Astrocyte (in vitro differentiated cells and primary cell): Measurements from ENCODE around the gene OPN3. TPM values are rescaled to one million over a fixed set of nuclear protein-coding genes. Genes with fewer than 3 reads are reported as not detected.

ENCODE experiments used
- DNase-seq: peaks from one replicate; pipeline ENCODE4 v3.0.0-alpha.2; 2010; ENCODE audit warnings: low read depth
- FAIRE-seq: peaks from 2 replicates; lab custom pipeline; 2011; peaks lifted over from hg19 to GRCh38; lab: Jason Lieb, UNC
- H2AFZ ChIP-seq: 2 replicates; pipeline ENCODE4 v1.6.0; 2012; ENCODE audit warnings: low read depth, low read length, inconsistent platforms
- H3K27ac ChIP-seq: 2 replicates; pipeline ENCODE4 v1.5.1; 2011; ENCODE audit warnings: low read depth, low read length, inconsistent platforms
- H3K27me3 ChIP-seq: 2 replicates; pipeline ENCODE4 v1.6.0; 2011; ENCODE audit warnings: low read length, inconsistent platforms; ENCODE audit not compliant: insufficient read depth
- H3K36me3 ChIP-seq: 2 replicates; pipeline ENCODE4 v1.5.1; 2011; ENCODE audit warnings: low read length, inconsistent platforms; ENCODE audit not compliant: insufficient read depth
- H3K4me1 ChIP-seq: 2 replicates; pipeline ENCODE4 v1.5.1; 2011; ENCODE audit warnings: low read length, inconsistent platforms; ENCODE audit not compliant: insufficient read depth
- H3K4me2 ChIP-seq: 2 replicates; pipeline ENCODE4 v1.6.0; 2012; ENCODE audit warnings: low read length, inconsistent platforms
- H3K4me3 ChIP-seq: 2 replicates; pipeline ENCODE4 v1.5.1; 2011; ENCODE audit warnings: low read depth, mild to moderate bottlenecking, low read length, inconsistent platforms; ENCODE audit not compliant: insufficient read depth
- H3K79me2 ChIP-seq: 2 replicates; pipeline ENCODE4 v1.6.0; 2012; ENCODE audit warnings: mild to moderate bottlenecking, low read length, inconsistent platforms; ENCODE audit not compliant: insufficient read depth
- H3K9ac ChIP-seq: 2 replicates; pipeline ENCODE4 v1.6.0; 2012; ENCODE audit warnings: mild to moderate bottlenecking, low read length, inconsistent platforms
- H3K9me3 ChIP-seq: 2 replicates; pipeline ENCODE4 v1.5.1; 2012; ENCODE audit warnings: low read depth, mild to moderate bottlenecking, low read length, inconsistent platforms; ENCODE audit not compliant: insufficient read depth
- H4K20me1 ChIP-seq: 2 replicates; pipeline ENCODE4 v1.6.0; 2012; ENCODE audit warnings: low read length, inconsistent platforms; ENCODE audit not compliant: insufficient read depth
- H3K27ac Mint-ChIP-seq: one replicate; pipeline ENCODE4 v1.8.0; 2021; ENCODE audit warnings: mild to moderate bottlenecking, mixed read lengths; ENCODE audit not compliant: unreplicated experiment
- H3K27me3 Mint-ChIP-seq: one replicate; pipeline ENCODE4 v1.8.0; 2021; ENCODE audit warnings: low read depth, mixed read lengths; ENCODE audit not compliant: unreplicated experiment
- H3K36me3 Mint-ChIP-seq: one replicate; pipeline ENCODE4 v1.8.0; 2021; ENCODE audit warnings: low read depth, mixed read lengths; ENCODE audit not compliant: unreplicated experiment
- H3K4me1 Mint-ChIP-seq: one replicate; pipeline ENCODE4 v1.8.0; 2021; ENCODE audit warnings: low read depth, mixed read lengths; ENCODE audit not compliant: unreplicated experiment
- H3K4me3 Mint-ChIP-seq: one replicate; pipeline ENCODE4 v1.8.0; 2021; ENCODE audit warnings: mild to moderate bottlenecking, moderate library complexity, mixed read lengths; ENCODE audit not compliant: unreplicated experiment
- H3K9me3 Mint-ChIP-seq: one replicate; pipeline ENCODE4 v1.8.0; 2021; ENCODE audit warnings: mild to moderate bottlenecking, mixed read lengths; ENCODE audit not compliant: unreplicated experiment
- EZH2 ChIP-seq: IDR thresholded peaks from 2 replicates; pipeline ENCODE4 v1.6.1; 2012; ENCODE audit warnings: mild to moderate bottlenecking, low read length, inconsistent platforms; ENCODE audit not compliant: insufficient read depth
- total RNA-seq: library from RNA; stranded (reverse); gene quantifications from 2 replicates; pipeline ENCODE4 v1.2.1, GENCODE V29; 2021
- TF ChIP-seq, protein P1 (sequence below): IDR thresholded peaks from 2 replicates; pipeline ENCODE4 v1.5.1; 2011; ENCODE audit warnings: low read depth, mild to moderate bottlenecking, inconsistent platforms, low read length, moderate library complexity; ENCODE audit not compliant: insufficient read depth

OPN3 gene
- total RNA-seq, 1 donor from 2014 or later = 16.9 TPM

- Histone ChIP-seq H4K20me1 (no peaks in the 10 kb centered on the region), H3K9ac (no peak within 1 kb of the TSS), H3K79me2 (no peaks in the 10 kb centered on the region), H2AFZ (no peak within 1 kb of the TSS), H3K27me3 (peaks cover 2% of the 10 kb centered on the region), H3K9me3 (no peaks in the 10 kb centered on the region), H3K27ac (no peak within 1 kb of the TSS), H3K4me3 (no peak within 1 kb of the TSS), H3K4me2 (no peak within 1 kb of the TSS), H3K36me3 (no peaks in the 10 kb centered on the region), H3K4me1 (no peaks in the 10 kb centered on the region)
- FAIRE-seq (no peak), DNase-seq (no peak)
- Mint-ChIP-seq H3K27ac (no peak within 1 kb of the TSS), H3K4me1 (peaks cover 8% of the 10 kb centered on the region), H3K4me3 (no peak within 1 kb of the TSS), H3K9me3 (no peaks in the 10 kb centered on the region), H3K27me3 (peaks cover 6% of the 10 kb centered on the region), H3K36me3 (no peaks in the 10 kb centered on the region)
- TF ChIP-seq EZH2 = no peak
- TF ChIP-seq, protein P1, sequence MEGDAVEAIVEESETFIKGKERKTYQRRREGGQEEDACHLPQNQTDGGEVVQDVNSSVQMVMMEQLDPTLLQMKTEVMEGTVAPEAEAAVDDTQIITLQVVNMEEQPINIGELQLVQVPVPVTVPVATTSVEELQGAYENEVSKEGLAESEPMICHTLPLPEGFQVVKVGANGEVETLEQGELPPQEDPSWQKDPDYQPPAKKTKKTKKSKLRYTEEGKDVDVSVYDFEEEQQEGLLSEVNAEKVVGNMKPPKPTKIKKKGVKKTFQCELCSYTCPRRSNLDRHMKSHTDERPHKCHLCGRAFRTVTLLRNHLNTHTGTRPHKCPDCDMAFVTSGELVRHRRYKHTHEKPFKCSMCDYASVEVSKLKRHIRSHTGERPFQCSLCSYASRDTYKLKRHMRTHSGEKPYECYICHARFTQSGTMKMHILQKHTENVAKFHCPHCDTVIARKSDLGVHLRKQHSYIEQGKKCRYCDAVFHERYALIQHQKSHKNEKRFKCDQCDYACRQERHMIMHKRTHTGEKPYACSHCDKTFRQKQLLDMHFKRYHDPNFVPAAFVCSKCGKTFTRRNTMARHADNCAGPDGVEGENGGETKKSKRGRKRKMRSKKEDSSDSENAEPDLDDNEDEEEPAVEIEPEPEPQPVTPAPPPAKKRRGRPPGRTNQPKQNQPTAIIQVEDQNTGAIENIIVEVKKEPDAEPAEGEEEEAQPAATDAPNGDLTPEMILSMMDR = no peak
Observed at GRCh38 chr1:241652012-241652411, 11.8 kb upstream of the OPN3 start, which contains the start of gene WDR64. WDR64 (plus strand) TSS chr1:241652281; CDS start chr1:241652485, 204 bp downstream.

- no peak for TF ChIP-seq EZH2
- TF ChIP-seq, protein P1 = no peak
- Mint-ChIP-seq H3K36me3 (no peaks in the 10 kb centered on the region), H3K27me3 (peaks cover 6% of the 10 kb centered on the region), H3K9me3 (no peaks in the 10 kb centered on the region), H3K27ac (no peak overlapping the region), H3K4me1 (peaks cover 7% of the 10 kb centered on the region), H3K4me3 (no peak overlapping the region)
- FAIRE-seq = no peak
- no peaks in the 10 kb centered on the region for H3K36me3 ChIP-seq
- no peak overlapping the region for H3K27ac ChIP-seq
- H2AFZ ChIP-seq = no peak overlapping the region
- H3K4me3 ChIP-seq = no peak overlapping the region
- peaks cover 2% of the 10 kb centered on the region for H3K27me3 ChIP-seq
- no peaks in the 10 kb centered on the region for H3K79me2 ChIP-seq
- H3K4me1 ChIP-seq = no peaks in the 10 kb centered on the region
- no peaks in the 10 kb centered on the region for H4K20me1 ChIP-seq
- no peak overlapping the region for H3K4me2 ChIP-seq
- no peaks in the 10 kb centered on the region for H3K9me3 ChIP-seq
- DNase-seq = no peak
- H3K9ac ChIP-seq = no peak overlapping the region
Observed at GRCh38 chr1:241648159-241648558, 8.0 kb upstream of the OPN3 start.

GRCh38 chr1:241647658-241648057 is 7.5 kb upstream of the OPN3 start:
- no peaks in the 10 kb centered on the region for H3K36me3 ChIP-seq
- TF ChIP-seq EZH2 = no peak
- TF ChIP-seq, protein P1 = no peak
- H3K9me3 ChIP-seq = no peaks in the 10 kb centered on the region
- Mint-ChIP-seq H3K4me3 (no peak overlapping the region), H3K9me3 (no peaks in the 10 kb centered on the region), H3K27me3 (peaks cover 6% of the 10 kb centered on the region), H3K4me1 (peaks cover 7% of the 10 kb centered on the region), H3K27ac (no peak overlapping the region), H3K36me3 (no peaks in the 10 kb centered on the region)
- H3K9ac ChIP-seq = no peak overlapping the region
- no peaks in the 10 kb centered on the region for H3K4me1 ChIP-seq
- H3K27ac ChIP-seq = no peak overlapping the region
- no peak overlapping the region for H2AFZ ChIP-seq
- FAIRE-seq (no peak), DNase-seq (peak; percentile 57)
- H3K4me3 ChIP-seq = no peak overlapping the region
- H3K79me2 ChIP-seq = no peaks in the 10 kb centered on the region
- H4K20me1 ChIP-seq = no peaks in the 10 kb centered on the region
- no peak overlapping the region for H3K4me2 ChIP-seq
- peaks cover 2% of the 10 kb centered on the region for H3K27me3 ChIP-seq
